KMS-11 (cell line): Measurements from ENCODE around the gene WDR17.
"Not testable (repeated sequence)": the region's sequence is repeated elsewhere in the genome, so short reads cannot be mapped to it uniquely, and the experiment has no call there.

Experiments
- H2AFZ ChIP-seq: fragments of 200-600 bp; sonication (generic); 2 replicates; pipeline ENCODE4 v1.6.1; 2016; ENCODE audit warnings: antibody characterized with exemption, mixed run types, low read depth
- H3K27ac ChIP-seq: fragments of 200-600 bp; sonication (generic); 2 replicates; pipeline ENCODE4 v1.6.1; 2016; ENCODE audit warnings: mild to moderate bottlenecking, mixed run types
- H3K27me3 ChIP-seq: fragments of 200-600 bp; sonication (generic); 2 replicates; pipeline ENCODE4 v1.6.1; 2017; ENCODE audit warnings: mild to moderate bottlenecking, low read depth, mixed run types, moderate library complexity; ENCODE audit not compliant: insufficient read depth
- H3K36me3 ChIP-seq: fragments of 200-600 bp; sonication (generic); 2 replicates; pipeline ENCODE4 v1.6.1; 2017; ENCODE audit warnings: mild to moderate bottlenecking, mixed run types; ENCODE audit not compliant: insufficient read depth
- H3K4me1 ChIP-seq: fragments of 200-600 bp; sonication (generic); 2 replicates; pipeline ENCODE4 v1.6.1; 2016; ENCODE audit warnings: mild to moderate bottlenecking, low read depth, mixed run types; ENCODE audit not compliant: poor library complexity, severe bottlenecking
- H3K4me2 ChIP-seq: fragments of 200-600 bp; sonication (generic); 2 replicates; pipeline ENCODE4 v1.7.0; 2016; ENCODE audit warnings: mild to moderate bottlenecking, mixed run types
- H3K4me3 ChIP-seq: fragments of 200-600 bp; sonication (generic); IDR thresholded peaks from 2 replicates; pipeline ENCODE4 v1.6.1; 2017; ENCODE audit warnings: low read depth, low read length, mixed read lengths; ENCODE audit not compliant: insufficient read depth
- H3K79me2 ChIP-seq: fragments of 200-600 bp; sonication (generic); 2 replicates; pipeline ENCODE4 v1.6.1; 2016; ENCODE audit warnings: low read depth, mixed run types; ENCODE audit not compliant: insufficient read depth
- H3K9ac ChIP-seq: fragments of 200-600 bp; sonication (generic); 2 replicates; pipeline ENCODE4 v1.6.1; 2016; ENCODE audit warnings: mild to moderate bottlenecking, mixed run types
- H4K20me1 ChIP-seq: fragments of 200-600 bp; sonication (generic); 2 replicates; pipeline ENCODE4 v1.6.1; 2016; ENCODE audit warnings: mild to moderate bottlenecking, mixed run types; ENCODE audit not compliant: insufficient read depth
- CTCF ChIP-seq: fragments of 200-600 bp; sonication (generic); conservative IDR thresholded peaks from 2 replicates; pipeline ENCODE4 v1.6.1; 2017; ENCODE audit warnings: low read depth, mild to moderate bottlenecking, antibody characterized with exemption, low read length, moderate library complexity, mixed read lengths

Gene WDR17

GRCh38 chr4:176207839-176208238 is 142.2 kb downstream of the WDR17 start:
- H3K27me3 ChIP-seq: no peaks in the 10 kb centered on the region

DNA sequence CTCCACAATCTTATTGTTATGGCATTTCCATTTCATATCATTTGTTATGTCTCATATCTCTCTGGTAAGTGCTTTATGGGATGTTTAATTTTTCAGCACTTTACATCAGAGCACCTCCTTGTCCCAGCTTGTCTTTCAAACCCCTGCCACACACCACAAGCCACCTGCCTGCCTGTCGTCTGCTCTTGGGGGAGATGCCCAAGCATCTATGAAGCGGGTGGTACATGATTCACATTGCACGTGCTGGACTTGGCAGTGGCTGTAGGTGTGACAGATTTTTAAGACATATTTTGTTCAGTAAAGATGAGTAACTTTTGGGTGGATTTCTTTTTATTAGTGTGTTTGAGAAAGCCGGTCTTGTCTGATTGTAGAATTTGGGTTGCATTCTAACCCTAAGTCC is 143.9 kb downstream of the WDR17 start:
- H3K27me3 ChIP-seq: no peaks in the 10 kb centered on the region
- H3K9ac ChIP-seq: no peak overlapping the region
- no peak overlapping the region for H3K27ac ChIP-seq
- H4K20me1 ChIP-seq: no peaks in the 10 kb centered on the region
- H3K4me2 ChIP-seq: no peak overlapping the region
- no peak for TF ChIP-seq CTCF
- H3K36me3 ChIP-seq: no peaks in the 10 kb centered on the region
- no peak overlapping the region for H2AFZ ChIP-seq
- no peak overlapping the region for H3K4me3 ChIP-seq
- H3K4me1 ChIP-seq: no peaks in the 10 kb centered on the region
- H3K79me2 ChIP-seq: no peaks in the 10 kb centered on the region

More at GRCh38 chr4:176207839-176208238, 142.2 kb downstream of the WDR17 start:
- H3K79me2 ChIP-seq: no peaks in the 10 kb centered on the region
- no peak for TF ChIP-seq CTCF
- H3K4me3 ChIP-seq: no peak overlapping the region
- no peak overlapping the region for H3K4me2 ChIP-seq
- H3K36me3 ChIP-seq: no peaks in the 10 kb centered on the region
- no peak overlapping the region for H3K9ac ChIP-seq
- no peaks in the 10 kb centered on the region for H3K4me1 ChIP-seq
- no peak overlapping the region for H2AFZ ChIP-seq
- no peaks in the 10 kb centered on the region for H4K20me1 ChIP-seq
- H3K27ac ChIP-seq: no peak overlapping the region

DNA sequence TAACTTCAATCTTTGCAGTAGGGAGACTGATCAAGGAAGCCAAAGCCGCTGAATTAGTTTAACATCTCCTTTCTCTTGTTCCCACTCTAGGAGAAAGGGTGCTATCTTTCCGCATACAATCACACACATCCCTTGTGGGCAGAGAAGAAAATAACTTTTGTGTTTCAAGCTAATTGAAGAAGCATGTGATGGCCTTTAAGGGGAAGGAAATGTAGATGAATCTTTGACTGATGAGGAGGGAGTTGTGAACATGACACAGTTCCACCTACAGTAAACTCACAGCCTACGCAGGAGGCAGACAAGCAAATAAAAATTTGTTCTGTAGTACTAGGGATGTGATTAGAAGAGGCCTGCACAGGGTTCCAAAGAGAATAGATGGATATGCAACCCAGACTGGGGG is 144.5 kb downstream of the WDR17 start:
- H3K4me2 ChIP-seq: no peak overlapping the region
- no peak overlapping the region for H3K4me3 ChIP-seq
- no peak for TF ChIP-seq CTCF
- no peak overlapping the region for H3K9ac ChIP-seq
- no peaks in the 10 kb centered on the region for H4K20me1 ChIP-seq
- no peak overlapping the region for H3K27ac ChIP-seq
- no peaks in the 10 kb centered on the region for H3K4me1 ChIP-seq
- no peaks in the 10 kb centered on the region for H3K27me3 ChIP-seq
- H3K79me2 ChIP-seq: no peaks in the 10 kb centered on the region
- H3K36me3 ChIP-seq: no peaks in the 10 kb centered on the region
- no peak overlapping the region for H2AFZ ChIP-seq

DNA sequence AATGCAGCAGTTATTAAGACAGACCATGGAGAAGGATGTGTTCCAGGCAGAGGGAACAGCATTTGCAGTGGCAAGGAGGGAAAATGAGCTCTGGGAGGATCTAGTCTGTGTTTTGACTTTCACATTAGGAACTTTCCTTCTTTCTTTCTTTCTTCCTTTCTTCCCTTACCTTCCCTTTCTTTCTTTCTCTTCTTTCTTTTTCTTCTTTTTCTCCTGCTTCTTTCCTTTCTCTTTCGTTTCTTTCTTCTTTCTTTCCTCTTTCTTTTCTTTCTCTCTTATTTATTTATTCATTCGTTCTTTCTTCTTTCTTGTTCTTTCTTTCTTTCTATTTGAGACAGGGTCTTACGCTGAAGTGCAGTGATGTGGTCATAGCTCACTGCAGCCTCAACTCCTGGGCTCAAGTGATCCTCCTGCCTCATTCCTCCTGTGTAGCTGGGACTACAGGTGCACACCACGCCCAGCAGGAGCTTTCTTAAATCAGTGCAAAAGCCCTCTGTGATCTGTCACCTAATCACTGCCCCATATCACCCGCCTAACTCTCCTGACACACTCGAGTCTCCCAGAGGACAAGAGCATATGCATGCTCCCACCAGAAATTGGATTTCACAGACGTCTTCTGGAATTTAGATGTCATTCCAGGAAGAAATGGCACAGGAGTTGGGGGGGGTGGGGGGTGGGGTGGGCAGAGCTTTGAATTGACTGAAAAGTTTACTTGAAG is 145.1 kb downstream of the WDR17 start:
- Histone ChIP-seq H3K79me2 (no peaks in the 10 kb centered on the region), H4K20me1 (no peaks in the 10 kb centered on the region), H2AFZ (no peak overlapping the region), H3K36me3 (no peaks in the 10 kb centered on the region), H3K4me2 (no peak overlapping the region), H3K4me1 (no peaks in the 10 kb centered on the region), H3K4me3 (no peak overlapping the region), H3K27me3 (no peaks in the 10 kb centered on the region), H3K9ac (no peak overlapping the region), H3K27ac (no peak overlapping the region)
- TF ChIP-seq CTCF: no peak

- H3K36me3 ChIP-seq, H4K20me1 ChIP-seq, H2AFZ ChIP-seq, H3K9ac ChIP-seq, H3K27me3 ChIP-seq, H3K4me2 ChIP-seq, H3K79me2 ChIP-seq, H3K4me3 ChIP-seq, H3K4me1 ChIP-seq, H3K27ac ChIP-seq: not testable (repeated sequence)
Measured at GRCh38 chr4:176212351-176212750, 146.7 kb downstream of the WDR17 start.
